Kidney (tissue), 11 donors: ENCODE measurements around the gene PGA4. TPM values are rescaled to one million over a fixed set of nuclear protein-coding genes. Genes with fewer than 3 reads are reported as not detected.
"Not testable (repeated sequence)": the region's sequence is repeated elsewhere in the genome, so short reads cannot be mapped to it uniquely, and the experiment has no call there.

Experiments
- DNase-seq, 5 donors: peaks; one replicate each; pipeline ENCODE4 v3.0.0-alpha.2; 2013 to 2020
- FAIRE-seq: peaks from 2 replicates; lab custom pipeline; 2012; peaks lifted over from hg19 to GRCh38; lab: Jason Lieb, UNC
- H3K27ac ChIP-seq, 2 donors: one replicate each; pipeline ENCODE4 v1.7.0; 2013; ENCODE audit warnings: low read depth in 2 of 2, low read length in 2 of 2, inconsistent platforms in 1 of 2
- H3K27me3 ChIP-seq: one replicate; pipeline ENCODE4 v1.7.1; 2013; ENCODE audit warnings: low read length, inconsistent platforms; ENCODE audit not compliant: control insufficient read depth, insufficient read depth
- H3K36me3 ChIP-seq, 3 donors: one replicate each; pipeline versions ENCODE4 v1.7.0 to v1.7.1; 2013; ENCODE audit warnings: low read length in 3 of 3, control low read depth in 1 of 3, inconsistent platforms in 1 of 3; ENCODE audit not compliant: insufficient read depth in 3 of 3, control insufficient read depth in 2 of 3
- H3K4me1 ChIP-seq, 3 donors: one replicate each; pipeline versions ENCODE4 v1.7.0 to v1.7.1; 2013; ENCODE audit warnings: low read length in 3 of 3, inconsistent platforms in 1 of 3, low read depth in 1 of 3; ENCODE audit not compliant: control insufficient read depth in 2 of 3, insufficient read depth in 2 of 3
- H3K4me3 ChIP-seq, 3 donors: one replicate each; pipeline versions ENCODE4 v1.7.0 to v1.8.1; 2013; ENCODE audit warnings: low read length in 3 of 3, control low read depth in 1 of 3, inconsistent platforms in 1 of 3
- H3K9ac ChIP-seq, 3 donors: one replicate each; pipeline versions ENCODE4 v1.7.0 to v1.7.1; 2013; ENCODE audit warnings: low read length in 3 of 3, control low read depth in 1 of 3, inconsistent platforms in 1 of 3
- H3K9me3 ChIP-seq, 3 donors: one replicate each; pipeline versions ENCODE4 v1.7.0 to v1.7.1; 2013; ENCODE audit warnings: low read length in 3 of 3, control low read depth in 1 of 3, inconsistent platforms in 1 of 3; ENCODE audit not compliant: control insufficient read depth in 2 of 3, insufficient read depth in 1 of 3
- intact Hi-C: fragments of 100-400 bp; cut with DNase I; formaldehyde crosslinking; loops from one replicate; pipeline ENCODE4 v1.11.1; 2022
- polyA plus RNA-seq: library from polyadenylated mRNA; stranded (reverse); fragments of 350-450 nt; fragmentation: Illumina TruSeq; extraction: RNeasy Lipid Tissue Mini Kit (QIAGEN cat#74804); gene quantifications from one replicate; pipeline ENCODE4 v1.2.3, GENCODE V29; 2014; ENCODE audit warnings: low read depth, low replicate concordance; ENCODE audit not compliant: insufficient read depth
- total RNA-seq: library from RNA; stranded (reverse); fragmentation: NEBNext Ultra II Directional; extraction: Animal tissue kit (Norgen Biotek cat#: 25700); gene quantifications from one replicate; pipeline ENCODE4 v1.2.1, GENCODE V29; 2021
- donor health status: control.
- donor health status: control.
- donor health status: DM: yes; HTN: yes; CAD: no.
- donor health status: Normal renal cell carcinoma (clear cell type).

The PGA4 gene
- total and polyA plus RNA-seq, 2 donors from 2014 or later: not detected

GRCh38 chr11:61229458-61229857 lies 7.3 kb downstream of the PGA4 start:
- H3K27me3 ChIP-seq, H3K27ac ChIP-seq, H3K4me1 ChIP-seq, H3K4me3 ChIP-seq, H3K36me3 ChIP-seq, FAIRE-seq, intact Hi-C loops, H3K9ac ChIP-seq, H3K9me3 ChIP-seq, DNase-seq: not testable (repeated sequence)

GRCh38 chr11:61231033-61231432 lies 8.9 kb downstream of the PGA4 start:
- H3K9me3 ChIP-seq, H3K9ac ChIP-seq, H3K27ac ChIP-seq, FAIRE-seq, H3K36me3 ChIP-seq, DNase-seq, intact Hi-C loops, H3K27me3 ChIP-seq, H3K4me1 ChIP-seq, H3K4me3 ChIP-seq: not testable (repeated sequence)

- H3K36me3 ChIP-seq, H3K9ac ChIP-seq, H3K4me3 ChIP-seq, H3K9me3 ChIP-seq, intact Hi-C loops, H3K27ac ChIP-seq, DNase-seq, FAIRE-seq, H3K27me3 ChIP-seq, H3K4me1 ChIP-seq: not testable (repeated sequence)
Measured at GRCh38 chr11:61231585-61231984, 9.4 kb downstream of the PGA4 start.

- H3K27me3 ChIP-seq, intact Hi-C loops, H3K9me3 ChIP-seq, DNase-seq, H3K36me3 ChIP-seq, H3K9ac ChIP-seq, FAIRE-seq, H3K4me1 ChIP-seq, H3K4me3 ChIP-seq, H3K27ac ChIP-seq: not testable (repeated sequence)
Measured at GRCh38 chr11:61232548-61233145, 10.5 kb downstream of the PGA4 start.

GRCh38 chr11:61237130-61237529 lies 15.0 kb downstream of the PGA4 start:
- DNase-seq, intact Hi-C loops: not testable (repeated sequence)

GRCh38 chr11:61240288-61240687 lies 18.1 kb downstream of the PGA4 start:
- FAIRE-seq, H3K4me1 ChIP-seq, DNase-seq: not testable (repeated sequence)

More at GRCh38 chr11:61237130-61237529, 15.0 kb downstream of the PGA4 start:
- H3K9ac ChIP-seq, H3K9me3 ChIP-seq, H3K27me3 ChIP-seq, H3K4me1 ChIP-seq, H3K36me3 ChIP-seq, H3K27ac ChIP-seq, H3K4me3 ChIP-seq, FAIRE-seq: not testable (repeated sequence)

GRCh38 chr11:61240875-61241274 lies 18.7 kb downstream of the PGA4 start, which contains the start of gene PGA5:
PGA5 (plus strand) TSS chr11:61241175; CDS start chr11:61241227, 52 bp downstream.
- H3K9me3 ChIP-seq, DNase-seq, H3K27ac ChIP-seq, intact Hi-C loops, H3K4me3 ChIP-seq, H3K4me1 ChIP-seq, H3K36me3 ChIP-seq, FAIRE-seq, H3K27me3 ChIP-seq, H3K9ac ChIP-seq: not testable (repeated sequence)

More at GRCh38 chr11:61240288-61240687, 18.1 kb downstream of the PGA4 start:
- H3K9ac ChIP-seq, H3K27me3 ChIP-seq, H3K36me3 ChIP-seq, H3K27ac ChIP-seq, H3K9me3 ChIP-seq, H3K4me3 ChIP-seq, intact Hi-C loops: not testable (repeated sequence)

GRCh38 chr11:61241526-61241925 lies 19.4 kb downstream of the PGA4 start:
- H3K4me3 ChIP-seq, H3K27me3 ChIP-seq, H3K4me1 ChIP-seq, H3K9ac ChIP-seq, H3K36me3 ChIP-seq, FAIRE-seq, intact Hi-C loops, DNase-seq, H3K27ac ChIP-seq, H3K9me3 ChIP-seq: not testable (repeated sequence)
